HG02759 (cell line): ENCODE data around the gene RBFOX2.
"Not testable (repeated sequence)": the region's sequence is repeated elsewhere in the genome, so short reads cannot be mapped to it uniquely, and the experiment has no call there.

Experiments used
- ATAC-seq: cut with Tn5 transposase; IDR thresholded peaks from one replicate; pipeline ENCODE4 v1.9.1; 2021; ENCODE audit warnings: mild to moderate bottlenecking, moderate library complexity; ENCODE audit not compliant: unreplicated experiment

Gene RBFOX2

DNA sequence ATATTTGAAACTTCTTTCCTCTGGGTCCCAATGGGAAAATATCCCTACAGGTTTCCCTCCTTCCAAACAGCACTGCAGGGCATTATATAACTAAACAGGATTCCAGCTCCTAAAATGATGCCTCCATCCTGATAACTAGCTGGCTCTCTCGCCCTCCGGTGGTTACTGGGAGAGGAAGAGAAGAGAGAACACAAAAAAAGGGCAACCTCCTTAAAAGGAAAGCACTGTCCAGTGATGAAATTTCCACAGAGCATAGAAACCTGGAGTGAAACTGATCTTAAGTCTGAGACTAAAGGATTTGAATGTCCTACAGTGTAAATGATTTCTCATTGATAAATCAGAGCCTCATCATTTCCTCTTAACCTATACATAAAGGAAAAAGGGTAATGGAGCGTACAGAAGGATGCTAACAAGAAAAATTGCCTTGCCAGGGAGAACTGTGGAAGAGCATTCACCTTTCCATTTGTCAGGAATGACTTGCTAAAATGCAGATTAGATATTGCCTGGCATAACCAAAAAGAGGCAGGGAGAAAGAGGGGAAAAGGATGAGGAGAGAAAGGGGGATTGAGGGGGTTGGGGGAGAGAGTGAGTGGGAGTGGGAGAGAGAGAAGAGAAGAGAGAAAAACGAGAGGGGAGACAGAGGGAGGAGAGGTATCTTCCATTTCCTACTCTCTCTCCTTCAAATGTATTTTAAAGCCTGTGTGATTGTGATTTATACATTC is 189.6 kb downstream of the RBFOX2 start:
- no peak for ATAC-seq

DNA sequence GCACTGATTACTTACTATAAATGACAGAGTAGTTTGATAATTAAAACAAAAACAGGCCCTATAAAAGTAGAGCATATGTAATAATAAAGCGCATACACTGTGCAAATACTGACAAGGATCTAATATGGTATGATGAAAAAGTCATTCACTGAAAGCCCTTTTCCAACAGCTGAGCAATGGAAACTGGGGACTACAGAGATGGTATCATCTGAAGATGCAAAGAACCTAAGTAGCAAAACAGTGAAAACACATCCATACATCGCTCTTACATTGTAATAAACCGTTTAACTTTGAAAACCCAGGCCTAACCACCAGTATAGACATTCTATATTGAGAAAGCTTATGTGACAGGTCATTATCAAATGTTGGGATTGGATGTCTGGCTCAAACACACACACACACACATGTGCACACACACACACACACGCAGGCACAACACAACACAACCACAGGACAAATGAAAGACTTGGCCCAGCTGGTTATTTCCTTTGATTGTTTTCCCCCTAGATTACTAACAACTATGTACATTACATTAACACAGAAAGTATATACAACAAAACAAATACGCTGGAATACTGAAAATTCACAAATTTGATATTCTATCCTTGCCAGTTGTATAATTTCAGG is 191.4 kb downstream of the RBFOX2 start:
- ATAC-seq, result no peak

DNA sequence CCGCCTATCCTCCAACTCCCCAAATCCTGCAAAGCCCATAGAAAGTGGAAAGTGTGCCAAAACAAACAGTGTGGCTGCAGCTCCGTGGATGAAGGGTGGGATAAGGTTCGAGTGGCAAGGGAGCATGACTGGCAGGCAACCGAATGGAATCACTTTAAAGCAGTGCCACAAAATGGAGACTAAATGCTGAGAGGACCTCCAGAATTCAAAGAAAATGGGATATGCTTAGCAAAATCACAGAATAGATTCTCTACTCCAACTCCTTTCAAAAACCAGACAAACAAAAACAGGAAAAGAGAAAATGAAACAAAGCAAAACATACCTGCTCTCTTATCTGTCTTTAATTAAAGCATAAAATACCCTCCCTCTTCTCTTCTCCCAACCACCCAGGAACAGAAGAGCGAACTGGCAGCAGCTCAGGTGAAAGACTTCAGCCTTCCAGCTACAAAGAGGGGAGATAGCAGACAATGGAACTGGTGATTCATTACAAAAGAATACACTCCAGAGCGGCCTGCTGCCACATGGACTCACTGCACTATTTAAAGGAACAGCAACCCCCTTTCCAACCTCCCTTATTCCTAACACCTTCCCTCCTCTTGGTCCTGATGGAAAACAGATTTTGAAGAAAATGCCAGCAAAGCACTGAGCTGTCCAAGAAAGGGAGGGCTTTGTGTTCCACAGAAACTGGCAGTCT is 192.5 kb downstream of the RBFOX2 start:
- no peak for ATAC-seq

DNA sequence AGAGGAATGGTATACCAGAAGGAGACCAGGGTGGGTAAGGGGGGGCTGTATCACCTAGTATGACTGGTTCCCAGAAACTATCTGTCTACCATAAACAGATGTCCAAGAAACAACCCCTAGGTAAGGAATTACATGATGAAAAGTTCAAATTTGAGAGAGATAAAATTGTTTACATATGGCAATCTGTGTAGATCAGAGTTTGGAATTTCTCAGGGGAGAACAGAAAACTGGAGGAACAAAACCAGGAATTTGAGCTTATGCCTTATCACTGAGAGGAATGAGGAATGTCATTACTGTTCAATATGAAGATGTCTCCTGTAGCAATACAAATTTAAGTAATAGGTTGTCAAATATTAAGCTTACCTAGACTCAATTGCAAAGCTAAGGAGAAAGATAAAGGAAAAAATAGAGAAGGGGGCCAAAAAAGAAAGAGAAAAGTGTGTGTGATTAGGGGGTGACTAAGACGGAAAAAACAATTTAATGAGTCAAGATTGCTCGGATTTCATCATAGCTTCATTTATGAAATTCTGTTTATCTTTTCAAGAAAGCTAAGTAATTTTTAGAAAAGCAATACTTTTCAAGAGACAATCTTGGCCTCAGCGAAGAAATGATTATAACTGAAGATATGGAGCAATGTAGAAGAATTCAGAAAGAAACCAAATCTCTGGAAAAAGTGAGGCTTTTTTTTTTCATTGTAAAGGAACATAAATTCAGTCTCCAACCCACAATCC is 193.2 kb downstream of the RBFOX2 start:
- ATAC-seq, result no peak

DNA sequence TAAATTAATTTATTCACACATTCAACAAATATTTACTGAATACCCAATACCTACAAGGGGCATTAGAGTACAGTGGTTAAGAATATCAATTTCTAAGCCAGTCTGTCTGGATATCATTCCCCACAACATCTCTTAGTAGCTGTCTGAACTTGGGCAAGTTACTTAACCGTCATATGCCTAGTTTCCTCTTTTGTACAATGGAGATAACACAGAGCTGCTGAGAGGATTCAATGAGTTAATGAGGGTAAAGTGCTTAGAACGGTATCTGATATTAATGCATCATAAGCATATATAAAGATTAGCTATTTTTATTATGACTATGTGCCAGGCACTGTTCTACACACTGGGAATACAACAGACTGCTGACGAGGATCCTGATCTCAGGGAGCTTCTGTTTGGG is 194.6 kb downstream of the RBFOX2 start:
- no peak for ATAC-seq

DNA sequence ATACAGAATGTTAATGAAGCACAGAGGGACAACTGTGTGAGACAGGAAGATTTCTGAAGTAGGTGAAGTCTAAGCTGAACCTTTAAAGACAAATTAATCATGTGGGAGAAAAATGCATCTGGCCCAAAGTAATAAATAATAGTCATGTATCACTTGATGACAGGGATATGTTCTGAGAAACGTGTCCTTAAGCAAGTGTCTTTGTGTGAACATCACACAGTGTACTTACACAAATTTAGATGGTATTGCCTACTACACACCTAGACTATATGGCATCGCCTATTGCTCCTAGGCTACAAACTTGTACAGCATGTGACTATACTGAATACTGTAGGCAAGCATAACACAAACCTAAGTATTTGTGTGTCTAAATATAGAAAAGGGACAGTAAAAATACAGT is 198.3 kb downstream of the RBFOX2 start:
- no peak for ATAC-seq

DNA sequence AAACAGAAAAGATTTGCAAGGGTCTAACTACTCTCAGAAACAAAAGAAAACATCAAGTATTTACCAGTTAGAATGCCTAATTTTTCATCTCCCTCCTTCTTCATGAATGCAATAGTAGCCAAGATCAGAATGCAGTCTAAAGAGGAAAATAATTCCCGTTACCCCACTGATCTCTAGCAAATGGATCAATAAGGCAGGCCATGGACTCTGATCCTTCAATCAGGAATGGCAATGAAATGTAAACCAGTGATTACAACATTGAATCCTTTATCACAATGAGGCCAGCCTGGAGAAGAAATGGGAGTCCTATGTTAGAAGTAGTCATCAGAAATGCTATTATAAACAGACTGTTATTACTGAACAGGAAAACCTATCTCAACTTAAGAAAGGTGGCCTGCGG is 204.4 kb downstream of the RBFOX2 start:
- ATAC-seq, result no peak

DNA sequence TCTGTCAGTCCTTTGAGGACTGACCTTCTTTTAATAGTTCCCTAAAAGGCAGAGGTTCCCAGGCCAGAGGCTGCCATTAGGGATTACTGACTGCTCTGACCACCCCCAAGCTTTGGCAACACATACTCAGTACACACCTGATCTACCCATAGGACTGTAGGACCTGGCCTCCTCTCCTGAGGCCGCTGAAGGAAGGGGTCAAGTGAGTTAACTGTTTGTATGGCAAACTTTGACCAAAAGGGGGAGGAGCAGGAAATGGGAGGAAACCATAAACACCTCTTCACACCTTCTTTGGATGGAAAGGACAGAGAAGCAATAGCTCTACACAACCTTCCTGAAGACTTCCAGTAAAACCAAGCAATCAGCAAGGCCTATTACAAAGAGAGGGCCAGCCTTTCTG is 207.0 kb downstream of the RBFOX2 start:
- ATAC-seq, result no peak

DNA sequence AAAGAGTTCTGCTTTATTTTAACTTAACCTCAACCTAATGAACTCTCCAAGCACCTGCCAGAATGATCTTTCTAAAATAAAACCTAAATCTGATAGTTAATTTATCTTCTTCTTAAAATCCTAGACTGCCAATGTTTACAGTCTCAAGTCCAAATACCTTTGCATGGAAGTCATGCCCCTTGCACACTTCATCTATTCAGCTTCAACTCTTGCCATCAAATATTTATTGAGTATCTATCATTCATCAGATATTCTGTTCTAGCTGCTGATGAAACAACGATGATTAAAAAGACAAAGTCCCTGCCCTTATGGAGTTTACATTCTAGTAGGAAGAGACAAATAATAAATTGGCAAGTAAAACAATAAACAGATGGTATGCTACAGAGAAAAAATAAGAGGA is 209.2 kb downstream of the RBFOX2 start:
- no peak for ATAC-seq

DNA sequence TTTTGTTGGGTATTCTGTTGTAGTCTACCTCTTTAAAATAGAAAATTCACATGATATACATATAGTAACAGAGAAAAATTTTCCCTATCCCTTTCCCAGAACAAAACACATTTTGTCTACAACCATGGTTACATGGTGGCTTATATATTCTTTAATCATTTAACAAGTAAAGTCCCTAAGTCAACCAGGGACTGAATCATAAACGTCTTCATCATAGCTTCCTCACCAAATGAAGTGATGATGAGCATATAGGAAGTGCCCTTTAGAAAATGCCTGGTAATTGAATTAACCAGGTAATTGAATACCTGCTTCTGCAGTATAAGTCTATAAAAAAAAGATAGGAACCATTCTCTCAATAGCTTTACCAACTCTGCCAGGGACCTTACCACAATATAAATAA is 209.7 kb downstream of the RBFOX2 start:
- ATAC-seq, result no peak

DNA sequence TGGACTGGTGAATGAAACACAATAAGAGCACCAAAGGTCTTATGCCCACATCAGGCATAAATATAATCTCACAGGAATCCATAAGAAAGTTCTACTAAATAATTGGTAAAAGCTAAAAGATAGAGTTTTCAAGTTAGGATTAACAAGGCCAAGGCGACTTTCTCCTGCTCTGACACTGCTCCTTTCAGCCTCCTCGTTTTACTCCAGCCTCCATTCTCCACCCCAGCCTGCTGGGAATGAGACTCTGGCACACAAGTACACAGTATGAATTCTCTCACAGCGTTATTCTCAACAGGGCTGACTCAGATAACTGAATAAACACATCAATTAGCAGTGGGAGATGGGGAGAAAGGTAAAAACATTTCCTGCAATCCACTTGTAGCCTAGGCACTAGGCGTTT is 216.0 kb downstream of the RBFOX2 start:
- ATAC-seq, result no peak

DNA sequence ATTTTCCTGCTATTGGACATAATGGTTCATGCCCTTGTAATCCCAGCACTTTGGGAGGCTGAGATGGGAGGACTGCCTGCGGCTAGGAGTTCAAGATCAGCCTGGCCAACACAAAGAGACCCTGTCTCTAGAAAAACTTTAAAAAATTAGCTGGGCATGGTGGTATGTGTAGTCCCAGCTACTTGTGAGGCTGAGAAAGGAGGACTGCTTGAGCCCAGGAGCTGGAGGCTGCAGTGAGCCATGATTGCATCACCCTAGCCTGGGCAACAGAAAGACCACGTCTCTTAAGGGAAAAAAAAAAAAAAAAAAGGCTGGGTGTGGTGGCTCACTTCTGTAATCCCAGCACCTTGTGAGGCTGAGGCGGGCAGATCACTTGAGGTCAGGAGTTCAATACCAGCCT is 217.0 kb downstream of the RBFOX2 start:
- no peak for ATAC-seq

DNA sequence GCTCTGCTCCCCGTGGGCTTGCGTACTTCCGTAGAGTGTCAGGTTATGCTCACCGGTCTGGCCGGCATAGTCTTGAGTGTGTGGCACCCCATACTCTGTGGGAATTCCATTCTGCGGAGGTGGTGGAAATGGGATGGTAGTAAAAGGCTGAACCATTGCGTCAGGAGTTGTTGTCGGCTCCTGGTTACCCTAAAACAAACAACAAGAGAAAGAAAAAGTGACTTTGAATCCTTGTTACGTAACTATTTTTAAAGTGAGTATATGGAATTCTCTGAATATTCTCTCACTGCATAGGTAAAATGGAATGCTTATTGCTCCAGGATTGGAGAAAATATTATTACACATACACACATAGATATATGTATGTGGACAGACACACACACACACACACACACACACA is 218.8 kb downstream of the RBFOX2 start:
- no peak for ATAC-seq

DNA sequence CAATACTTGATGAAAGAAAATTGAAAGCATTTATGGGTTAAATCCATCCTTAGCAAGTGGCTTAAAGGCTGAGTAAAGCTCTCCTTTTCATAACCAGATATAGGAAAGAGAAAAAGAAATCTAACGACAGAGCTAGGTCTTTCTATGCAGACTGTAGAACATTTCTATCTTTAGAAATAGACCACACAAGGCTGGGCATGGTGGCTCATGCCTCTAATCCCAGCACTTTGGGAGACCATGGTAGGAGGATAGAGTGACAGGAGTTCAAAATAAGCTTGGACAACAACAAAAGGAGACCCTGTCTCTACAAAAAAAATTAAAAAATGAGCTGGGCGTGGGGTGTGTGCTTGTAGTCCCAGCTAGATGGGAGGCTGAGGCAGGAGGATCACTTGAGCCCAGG is 220.2 kb downstream of the RBFOX2 start:
- no peak for ATAC-seq

DNA sequence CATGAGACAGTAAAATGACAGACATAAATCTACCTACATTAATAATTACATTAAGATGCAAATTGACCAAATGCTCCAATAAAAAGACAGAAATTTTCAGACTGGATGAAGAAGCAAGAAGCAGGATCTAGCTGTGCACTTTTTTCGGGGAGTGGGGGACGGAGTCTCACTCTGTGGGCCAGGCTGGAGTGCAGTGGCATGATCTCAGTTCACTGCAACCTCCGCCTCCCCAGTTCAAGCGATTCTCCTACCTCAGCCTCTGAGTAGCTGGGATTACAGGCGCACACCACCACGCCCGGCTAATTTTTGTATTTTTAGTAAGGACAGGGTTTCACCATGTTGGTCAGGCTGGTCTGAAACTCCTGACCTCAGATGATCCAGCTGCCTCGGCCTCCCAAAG is 222.0 kb downstream of the RBFOX2 start:
- ATAC-seq, result not testable (repeated sequence)

DNA sequence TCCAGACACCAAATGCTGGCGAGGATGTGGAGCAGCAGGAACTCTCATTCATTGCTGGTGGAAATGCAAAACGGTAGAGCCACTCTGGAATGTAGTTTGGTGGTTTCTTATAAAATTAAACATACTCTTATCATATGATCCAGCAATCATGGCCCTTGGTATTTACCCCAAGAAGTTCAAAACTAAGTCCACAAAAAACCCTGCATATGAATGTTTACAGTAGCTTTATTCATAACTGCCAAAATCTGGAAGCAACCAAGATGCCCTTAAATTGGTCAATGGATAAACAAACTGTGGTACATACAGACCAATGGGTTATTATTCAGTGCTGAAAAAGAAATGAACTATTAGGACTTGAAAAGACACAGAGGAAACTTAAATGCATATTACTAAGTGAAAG is 223.2 kb downstream of the RBFOX2 start:
- no peak for ATAC-seq

DNA sequence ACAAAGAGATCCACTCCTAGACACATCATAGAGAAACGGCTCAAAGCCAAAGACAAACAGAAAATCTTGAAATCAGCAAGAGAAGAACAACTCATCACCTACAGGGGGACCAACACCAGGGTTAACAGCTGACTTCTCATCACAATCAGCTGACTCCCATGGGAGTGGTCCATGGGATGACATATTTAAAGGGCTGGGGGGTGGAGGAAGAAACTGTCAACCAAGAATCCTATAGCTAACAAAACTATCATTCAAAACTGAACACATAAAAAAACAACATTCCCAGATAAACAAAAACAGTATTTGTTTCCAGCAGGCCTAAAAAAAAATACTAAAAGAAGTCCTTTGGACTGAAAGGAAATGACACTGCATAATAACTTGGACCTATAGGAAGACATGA is 224.2 kb downstream of the RBFOX2 start:
- no peak for ATAC-seq

DNA sequence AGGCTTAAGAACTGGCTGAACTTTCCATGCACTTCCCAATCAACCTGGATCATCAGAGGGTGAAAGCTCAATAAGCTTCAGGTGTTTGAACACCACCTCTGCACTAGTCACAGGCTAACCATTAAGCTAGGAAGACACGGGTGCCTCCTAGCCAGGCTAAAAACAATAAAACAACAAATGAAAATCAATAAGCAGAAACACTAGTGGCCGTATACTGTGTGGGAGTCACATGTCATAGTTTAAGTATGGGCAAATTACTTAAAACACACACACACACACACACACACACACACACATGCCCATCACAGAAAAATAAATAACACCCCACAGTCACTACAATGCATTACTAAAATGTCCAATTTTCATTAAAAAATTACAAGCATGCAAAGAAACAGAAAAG is 225.7 kb downstream of the RBFOX2 start:
- ATAC-seq, result no peak

DNA sequence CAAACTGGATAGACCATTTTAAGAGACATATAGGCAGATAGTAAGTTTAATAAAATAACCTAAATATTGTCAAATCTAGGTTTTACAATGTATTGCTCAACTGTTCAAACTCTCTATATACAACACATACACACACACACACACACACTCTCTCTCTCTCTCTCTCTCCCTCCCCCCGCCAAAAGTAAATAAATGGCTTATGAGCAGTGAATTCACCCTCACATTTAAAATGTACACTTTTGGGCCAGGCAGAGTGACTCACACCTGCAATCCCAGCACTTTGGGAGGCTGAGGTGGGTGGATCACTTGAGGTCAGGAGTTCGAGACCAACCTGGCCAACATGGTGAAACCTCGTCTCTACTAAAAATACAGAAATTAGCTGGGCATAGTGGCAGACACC is 227.3 kb downstream of the RBFOX2 start:
- ATAC-seq, result not testable (repeated sequence)

DNA sequence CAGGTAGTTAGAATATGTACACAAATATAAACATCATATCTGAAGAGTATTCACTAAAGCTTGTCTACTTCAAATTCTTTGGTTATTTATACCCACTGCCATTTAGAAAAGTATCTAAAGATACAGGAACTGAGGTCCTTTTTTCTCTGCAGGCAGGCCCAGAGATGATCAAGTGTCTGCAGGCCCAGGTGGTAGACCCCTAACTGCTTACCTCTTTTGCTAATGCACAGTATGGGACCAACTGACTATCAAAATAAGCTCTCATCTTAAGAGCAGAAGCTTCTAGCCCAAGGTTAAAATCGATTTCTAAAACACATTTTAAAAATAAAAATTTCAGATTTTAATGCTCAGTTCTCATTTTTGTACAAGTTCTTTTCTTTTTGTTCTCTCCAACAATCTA is 229.5 kb downstream of the RBFOX2 start:
- ATAC-seq, result no peak

DNA sequence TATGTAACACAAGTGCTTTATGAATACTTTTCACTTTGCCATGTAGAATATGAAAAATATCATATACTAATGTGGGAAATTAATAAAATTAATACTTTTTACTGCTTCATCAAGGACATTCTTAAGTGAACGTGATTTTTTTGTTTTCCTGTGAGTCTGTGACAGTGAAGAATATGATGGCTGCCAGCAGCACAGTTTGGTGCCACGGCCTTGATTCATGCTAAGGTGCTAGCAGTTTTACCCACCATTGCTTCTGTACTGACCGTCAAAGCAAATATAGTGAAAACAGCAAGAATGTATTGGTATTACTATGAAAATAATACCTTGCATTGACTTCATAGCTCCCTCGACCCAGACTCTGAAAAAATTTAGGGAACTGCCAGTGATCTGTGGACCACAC is 231.2 kb downstream of the RBFOX2 start:
- no peak for ATAC-seq

DNA sequence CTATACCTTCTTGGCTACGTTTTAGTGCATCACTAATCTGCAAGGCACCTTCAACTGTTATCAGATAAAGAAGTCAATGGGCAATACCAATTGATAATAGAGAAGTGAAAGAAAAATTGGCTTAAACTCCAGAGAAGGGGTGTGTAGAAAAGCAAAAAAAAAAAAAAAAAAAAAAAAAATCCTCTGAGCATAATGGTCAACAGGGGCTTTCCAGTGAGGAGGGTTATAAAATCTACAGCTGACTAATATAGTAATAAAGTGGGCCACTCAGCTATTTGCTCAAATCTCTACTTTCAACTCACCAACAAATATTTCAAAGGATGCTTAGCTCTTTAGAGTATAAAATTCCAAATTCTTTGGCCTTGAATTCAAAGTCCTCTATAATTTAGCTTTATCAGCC is 233.1 kb downstream of the RBFOX2 start:
- ATAC-seq, result no peak
